NOMO-1 treated with DMSO at 0.1 percent for 48 hours (cell line): Measurements from ENCODE around the gene PDZK1IP1.
"Not testable (repeated sequence)": the region's sequence is repeated elsewhere in the genome, so short reads cannot be mapped to it uniquely, and the experiment has no call there.

ENCODE experiments used
- DNase-seq: peaks from one replicate; lab custom pipeline; 2025; ENCODE audit not compliant: unreplicated experiment; lab: John Stamatoyannopoulos, UW

PDZK1IP1 gene

GRCh38 chr1:47223921-47224675 is 34.3 kb upstream of the PDZK1IP1 start:
- DNase-seq = no peak

- DNase-seq = no peak
Observed at GRCh38 chr1:47223174-47223920, 33.5 kb upstream of the PDZK1IP1 start.

GRCh38 chr1:47222476-47222875 is 32.6 kb upstream of the PDZK1IP1 start:
- no peak for DNase-seq

- no peak for DNase-seq
Observed at GRCh38 chr1:47219590-47220220, 29.9 kb upstream of the PDZK1IP1 start.

GRCh38 chr1:47219001-47219400 is 29.2 kb upstream of the PDZK1IP1 start:
- no peak for DNase-seq

GRCh38 chr1:47216278-47217059 is 26.6 kb upstream of the PDZK1IP1 start:
- no peak for DNase-seq

GRCh38 chr1:47215713-47216112 is 25.9 kb upstream of the PDZK1IP1 start:
- no peak for DNase-seq

GRCh38 chr1:47214549-47214948 is 24.7 kb upstream of the PDZK1IP1 start:
- DNase-seq = no peak

- DNase-seq = no peak
Observed at GRCh38 chr1:47213230-47213963, 23.6 kb upstream of the PDZK1IP1 start.

- no peak for DNase-seq
Observed at GRCh38 chr1:47212636-47213229, 22.9 kb upstream of the PDZK1IP1 start.

- no peak for DNase-seq
Observed at GRCh38 chr1:47211796-47212269, 22.0 kb upstream of the PDZK1IP1 start.

GRCh38 chr1:47210666-47211065 is 20.8 kb upstream of the PDZK1IP1 start:
- no peak for DNase-seq

- no peak for DNase-seq
Observed at GRCh38 chr1:47209725-47210325, 20.0 kb upstream of the PDZK1IP1 start.

GRCh38 chr1:47209091-47209490 is 19.3 kb upstream of the PDZK1IP1 start:
- no peak for DNase-seq

GRCh38 chr1:47208374-47208850 is 18.6 kb upstream of the PDZK1IP1 start:
- no peak for DNase-seq

GRCh38 chr1:47207803-47208373 is 18.1 kb upstream of the PDZK1IP1 start:
- no peak for DNase-seq

GRCh38 chr1:47205918-47206317 is 16.1 kb upstream of the PDZK1IP1 start:
- no peak for DNase-seq

GRCh38 chr1:47203504-47203903 is 13.7 kb upstream of the PDZK1IP1 start:
- DNase-seq = not testable (repeated sequence)

- DNase-seq = no peak
Observed at GRCh38 chr1:47201179-47201578, 11.3 kb upstream of the PDZK1IP1 start.
